Thoracic aorta (tissue), 2 donors: ENCODE data around the gene SNRPD2. TPM values are rescaled to one million over a fixed set of nuclear protein-coding genes. Genes with fewer than 3 reads are reported as not detected.

Experiments
- ATAC-seq: fragments of 150-250 bp; one replicate; pipeline ENCODE4 v1.8.0; 2017; ENCODE audit warnings: low read depth; ENCODE audit not compliant: insufficient number of reproducible peaks, low FRiP score
- DNase-seq: peaks from one replicate; pipeline ENCODE4 v3.0.0-alpha.2; 2020; ENCODE audit warnings: low spot score
- H3K27ac ChIP-seq, 2 donors: fragments of 200-600 bp; sonication (generic); 1 replicate in 1 of 2; 2 replicates in 1 of 2; pipeline ENCODE4 v1.5.1; 2016; ENCODE audit warnings: mild to moderate bottlenecking in 2 of 2, moderate library complexity in 2 of 2
- H3K27me3 ChIP-seq: fragments of 200-600 bp; sonication (generic); replicated peaks from 2 replicates; pipeline ENCODE4 v1.6.0; 2016; ENCODE audit warnings: mild to moderate bottlenecking; ENCODE audit not compliant: insufficient read depth
- H3K36me3 ChIP-seq: fragments of 200-600 bp; sonication (generic); one replicate; pipeline ENCODE4 v1.5.1; 2016
- H3K4me1 ChIP-seq, 2 donors: fragments of 200-600 bp; sonication (generic); 1 replicate in 1 of 2; 2 replicates in 1 of 2; pipeline versions ENCODE4 v1.5.1 to v1.6.0; 2016; ENCODE audit warnings: low read depth in 2 of 2, mild to moderate bottlenecking in 1 of 2; ENCODE audit not compliant: control insufficient read depth in 1 of 2
- H3K4me3 ChIP-seq: fragments of 200-600 bp; sonication (generic); 2 replicates; pipeline ENCODE4 v1.5.1; 2016; ENCODE audit warnings: mild to moderate bottlenecking
- H3K9me3 ChIP-seq: fragments of 200-600 bp; sonication (generic); 2 replicates; pipeline ENCODE4 v1.5.1; 2016
- CTCF ChIP-seq: fragments of 200-600 bp; sonication (generic); IDR thresholded peaks from one replicate; pipeline ENCODE4 v1.5.1; 2019; ENCODE audit warnings: antibody characterized with exemption
- total RNA-seq, 2 donors: library from RNA; depleted of rRNA; stranded (reverse); fragments of >200 nt; gene quantifications; one replicate each; pipeline versions ENCODE4 v1.1.0 to v1.2.3, GENCODE V29; 2016

Gene SNRPD2
- total RNA-seq, 2 donors from 2014 or later, result 65.7 to 70.1 TPM

GRCh38 chr19:45710356-45711130, 18.8 kb upstream of the SNRPD2 start:
- H3K9me3 ChIP-seq, result no peaks in the 10 kb centered on the region
- DNase-seq (no peak), ATAC-seq (no peak)
- H3K4me1 ChIP-seq, result peaks cover 0 to 3% of the 10 kb centered on the region in 2 donors
- H3K27me3 ChIP-seq, result no peaks in the 10 kb centered on the region
- no peak for TF ChIP-seq CTCF
- H3K4me3 ChIP-seq, result no peak overlapping the region
- H3K36me3 ChIP-seq, result peaks cover 20% of the 10 kb centered on the region
- no peak overlapping the region for H3K27ac ChIP-seq

- H3K9me3 ChIP-seq, result no peaks in the 10 kb centered on the region
- peaks cover 3% of the 10 kb centered on the region for H3K36me3 ChIP-seq
- H3K4me3 ChIP-seq, result no peak overlapping the region
- DNase-seq (no peak), ATAC-seq (no peak)
- H3K4me1 ChIP-seq, result peaks cover 0 to 3% of the 10 kb centered on the region in 2 donors
- no peak for TF ChIP-seq CTCF
- no peak overlapping the region for H3K27ac ChIP-seq
- H3K27me3 ChIP-seq, result no peaks in the 10 kb centered on the region
Observed at GRCh38 chr19:45705710-45706415, 14.1 kb upstream of the SNRPD2 start.

GRCh38 chr19:45705115-45705514, 13.4 kb upstream of the SNRPD2 start:
- TF ChIP-seq CTCF, result no peak
- Histone ChIP-seq H3K36me3 (peaks cover 3% of the 10 kb centered on the region), H3K27me3 (no peaks in the 10 kb centered on the region), H3K4me3 (no peak overlapping the region), H3K4me1 (peaks cover 0 to 3% of the 10 kb centered on the region in 2 donors), H3K27ac (no peak overlapping the region), H3K9me3 (no peaks in the 10 kb centered on the region)
- DNase-seq (no peak), ATAC-seq (no peak)

GRCh38 chr19:45701676-45702075, 9.9 kb upstream of the SNRPD2 start:
- DNase-seq, result no peak
- ATAC-seq, result no peak
- no peaks in the 10 kb centered on the region for H3K4me1 ChIP-seq
- no peak for TF ChIP-seq CTCF
- no peak overlapping the region for H3K4me3 ChIP-seq
- H3K27ac ChIP-seq, result no peak overlapping the region
- H3K27me3 ChIP-seq, result no peaks in the 10 kb centered on the region
- no peaks in the 10 kb centered on the region for H3K9me3 ChIP-seq
- H3K36me3 ChIP-seq, result peaks cover 3% of the 10 kb centered on the region

- Histone ChIP-seq H3K27me3 (no peaks in the 10 kb centered on the region), H3K4me3 (peak overlapping the region; percentile 89), H3K4me1 (peaks cover 6 to 18% of the 10 kb centered on the region in 2 donors), H3K27ac (peak overlapping the region; percentile 81 to 89), H3K9me3 (no peaks in the 10 kb centered on the region), H3K36me3 (peaks cover 14% of the 10 kb centered on the region)
- TF ChIP-seq CTCF, result peak; percentile 85
- ATAC-seq (no peak), DNase-seq (peak; percentile 53)
Observed at GRCh38 chr19:45693106-45693788, 1.5 kb upstream of the SNRPD2 start.
